NCI-H510A treated with DMSO at 0.1 percent for 48 hours (cell line): ENCODE data around the gene SOX5.

Experiments
- DNase-seq: peaks from one replicate; lab custom pipeline; 2025; lab: John Stamatoyannopoulos, UW

The SOX5 gene

DNA sequence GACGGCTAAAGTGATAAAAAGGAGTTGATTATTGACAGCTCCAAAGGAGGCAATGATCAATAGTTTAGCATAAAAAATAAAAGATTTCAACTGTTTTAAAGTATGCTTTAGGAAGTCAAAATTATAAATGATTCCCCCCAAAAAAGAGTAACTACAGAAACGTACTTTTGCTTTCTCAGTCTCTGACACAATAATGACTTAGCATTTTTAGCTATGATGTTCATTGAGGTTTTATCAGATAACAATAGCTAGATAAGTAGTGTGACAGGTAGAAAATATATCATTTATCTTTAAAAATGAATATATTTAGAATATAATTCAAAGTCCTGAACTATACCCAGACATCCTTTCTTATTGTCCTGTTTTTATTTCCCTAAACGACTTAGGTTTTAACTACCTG lies 352.9 kb downstream of the SOX5 start:
- no peak for DNase-seq

DNA sequence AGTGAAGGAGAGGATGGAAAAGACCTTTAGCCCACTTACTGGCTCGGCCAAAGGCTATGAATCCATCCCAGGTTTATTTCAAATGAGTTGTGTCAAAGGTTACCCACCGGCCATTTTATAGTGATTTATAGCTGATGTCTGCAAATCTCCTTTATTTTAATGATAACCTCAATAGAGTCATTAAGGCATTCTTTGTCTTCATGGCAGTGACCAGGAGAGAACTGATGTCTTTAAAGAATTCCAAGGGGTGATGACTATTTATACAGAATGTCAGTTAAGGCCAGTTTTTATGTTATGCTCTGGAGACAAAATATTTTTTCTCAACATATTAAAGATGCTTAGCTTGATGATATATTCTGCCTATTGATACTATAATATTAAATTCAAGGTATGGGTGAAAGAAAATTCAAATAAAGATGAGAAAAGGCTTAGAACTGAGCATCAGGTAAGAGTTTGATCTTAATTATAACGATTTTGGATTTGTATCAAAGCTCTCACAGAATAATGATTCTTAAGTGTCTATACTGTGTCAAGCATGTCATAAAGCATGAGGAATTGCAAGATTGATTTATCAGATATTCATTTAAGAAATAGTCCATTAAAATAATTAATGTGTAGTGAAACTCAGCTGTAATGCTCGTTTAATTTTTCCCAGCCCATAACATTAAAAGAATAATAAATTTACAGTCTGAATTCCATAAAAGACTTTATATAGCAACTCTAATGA lies 361.5 kb downstream of the SOX5 start:
- DNase-seq: no peak

DNA sequence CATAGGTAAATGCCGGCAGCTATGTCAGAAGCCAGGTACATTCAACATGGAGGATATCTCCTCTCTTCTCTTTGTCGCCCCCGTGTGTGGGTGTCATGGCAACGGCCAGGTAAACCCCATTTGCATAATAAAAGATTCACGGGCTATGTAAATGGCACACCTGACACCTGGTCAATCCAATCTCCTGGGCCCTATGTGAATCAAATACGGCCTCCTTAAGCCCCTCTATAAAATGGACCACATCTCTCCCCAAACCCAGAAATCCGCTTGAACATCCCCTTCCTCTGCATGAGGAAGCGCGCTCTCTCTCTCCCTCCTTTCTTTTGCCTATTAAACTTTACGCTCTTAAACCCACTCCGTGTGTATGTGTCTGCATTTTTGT lies 363.7 kb downstream of the SOX5 start:
- DNase-seq: no peak

DNA sequence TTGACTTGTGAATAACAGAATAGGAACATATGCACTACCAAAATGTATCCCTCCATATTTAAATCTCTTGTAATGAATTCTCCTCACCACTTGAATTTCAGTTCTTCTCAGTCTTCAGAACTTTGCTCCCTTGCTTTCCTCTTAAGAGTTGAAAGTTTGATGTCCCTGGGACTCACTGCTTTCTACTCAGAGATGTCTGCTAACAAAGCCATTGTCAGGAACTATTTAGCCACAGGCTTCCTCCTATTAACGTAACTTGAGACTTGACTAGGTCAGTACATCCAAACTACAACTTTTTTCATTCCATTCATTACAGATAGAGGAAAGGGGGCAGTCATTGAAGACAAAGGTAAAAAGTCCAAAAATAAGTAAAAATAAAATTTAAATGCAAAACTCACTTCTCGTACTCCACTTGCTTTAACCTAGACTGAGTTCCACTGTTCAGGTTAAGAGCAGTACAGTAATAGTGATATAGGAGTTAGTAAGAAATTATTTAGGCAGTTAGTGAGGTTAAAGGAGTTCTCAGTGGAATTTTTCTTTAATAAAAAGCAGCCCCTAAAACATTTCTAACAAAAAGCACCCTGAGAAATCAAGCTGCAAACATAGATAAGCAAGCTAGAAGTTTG lies 364.2 kb downstream of the SOX5 start:
- DNase-seq: no peak

DNA sequence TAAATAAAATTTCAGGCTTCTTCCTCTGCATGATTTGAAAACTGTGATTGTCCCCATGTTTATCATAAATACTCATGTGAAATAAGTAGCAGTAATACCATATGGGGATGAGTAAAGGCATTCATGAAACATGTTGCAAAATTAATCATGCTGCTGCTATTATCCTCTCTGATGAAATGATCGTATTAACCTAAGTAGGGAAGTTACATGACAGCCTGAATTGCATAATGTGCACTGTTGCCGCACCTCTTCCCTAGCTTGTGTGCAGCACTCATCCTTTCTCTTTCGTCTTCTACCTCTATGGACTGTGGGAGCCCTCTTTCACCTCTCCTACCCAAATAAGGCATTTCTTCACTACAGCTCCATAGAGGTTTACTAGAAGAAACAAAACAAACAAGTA lies 367.6 kb downstream of the SOX5 start:
- no peak for DNase-seq

DNA sequence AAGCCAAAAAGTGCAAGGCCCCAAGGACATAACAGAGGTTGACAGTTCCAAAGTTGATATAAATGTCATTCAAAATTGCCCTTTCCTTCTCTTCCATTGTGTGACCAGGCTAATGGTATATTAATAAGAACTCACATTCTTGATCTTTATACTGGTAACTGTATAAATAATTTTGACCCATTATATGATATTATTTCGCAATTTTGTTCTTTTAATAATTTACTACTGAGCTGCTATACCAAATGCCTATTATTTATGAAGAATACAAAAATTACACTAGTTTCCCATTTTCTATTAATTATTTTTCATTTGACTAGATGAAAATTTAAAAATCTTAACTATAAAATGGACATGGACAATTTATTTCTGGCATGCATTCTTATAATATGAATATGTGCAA lies 370.2 kb downstream of the SOX5 start:
- DNase-seq: no peak

DNA sequence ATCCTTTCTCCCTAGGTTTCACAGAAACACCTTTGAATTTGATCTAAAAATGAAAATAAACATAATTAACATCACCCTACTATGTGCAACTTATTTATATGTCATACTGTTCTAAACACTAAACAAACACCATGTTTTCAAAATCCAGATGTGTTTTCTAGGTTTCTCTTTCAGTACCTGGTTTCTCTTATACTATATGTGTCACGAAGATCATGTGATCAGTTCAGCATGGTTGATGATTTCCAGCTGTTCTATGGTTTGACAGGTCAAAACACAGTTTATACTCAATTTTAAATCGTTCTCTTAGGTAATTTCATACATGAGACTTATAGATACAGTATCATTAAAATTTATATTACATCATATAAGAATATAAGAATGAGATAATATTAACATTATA lies 373.1 kb downstream of the SOX5 start:
- DNase-seq: no peak

DNA sequence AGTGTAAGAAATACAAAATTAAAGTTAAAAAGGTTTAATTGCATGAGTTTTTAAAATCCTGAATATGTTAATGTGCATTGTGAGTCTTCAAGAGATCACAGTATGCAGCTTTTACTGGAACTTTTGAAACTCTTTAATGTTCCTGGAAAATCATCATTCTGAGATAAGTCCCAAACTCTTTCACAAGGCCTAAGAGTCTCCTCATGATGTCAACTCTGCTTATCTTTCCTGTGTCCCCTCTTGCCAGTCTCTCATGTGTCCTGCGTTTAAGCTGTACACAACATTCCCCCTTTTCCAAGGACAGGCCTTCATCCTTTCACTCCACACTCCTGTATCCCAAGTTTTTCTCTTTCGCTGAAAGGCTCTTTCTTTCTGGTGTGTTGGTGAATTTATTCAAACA lies 380.1 kb downstream of the SOX5 start:
- DNase-seq: no peak

DNA sequence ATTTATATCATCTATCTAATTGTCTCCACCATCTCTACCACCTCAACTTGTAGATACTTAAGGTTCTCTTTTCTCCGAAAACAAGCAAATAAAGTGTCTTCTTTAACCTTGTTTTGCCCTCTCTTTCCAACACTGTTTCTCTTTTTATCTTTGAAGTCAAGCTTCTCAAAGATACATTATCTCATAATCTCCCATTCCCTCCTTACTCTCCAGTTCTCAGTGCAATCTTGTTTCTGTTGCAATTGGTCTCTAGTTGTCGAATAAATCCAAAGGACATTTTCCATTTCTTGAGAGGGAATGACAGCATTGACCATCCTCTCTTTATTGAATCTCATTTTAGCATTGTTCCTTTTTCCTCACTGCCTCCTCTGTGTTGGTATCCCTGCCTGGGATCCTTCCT lies 383.3 kb downstream of the SOX5 start:
- no peak for DNase-seq

DNA sequence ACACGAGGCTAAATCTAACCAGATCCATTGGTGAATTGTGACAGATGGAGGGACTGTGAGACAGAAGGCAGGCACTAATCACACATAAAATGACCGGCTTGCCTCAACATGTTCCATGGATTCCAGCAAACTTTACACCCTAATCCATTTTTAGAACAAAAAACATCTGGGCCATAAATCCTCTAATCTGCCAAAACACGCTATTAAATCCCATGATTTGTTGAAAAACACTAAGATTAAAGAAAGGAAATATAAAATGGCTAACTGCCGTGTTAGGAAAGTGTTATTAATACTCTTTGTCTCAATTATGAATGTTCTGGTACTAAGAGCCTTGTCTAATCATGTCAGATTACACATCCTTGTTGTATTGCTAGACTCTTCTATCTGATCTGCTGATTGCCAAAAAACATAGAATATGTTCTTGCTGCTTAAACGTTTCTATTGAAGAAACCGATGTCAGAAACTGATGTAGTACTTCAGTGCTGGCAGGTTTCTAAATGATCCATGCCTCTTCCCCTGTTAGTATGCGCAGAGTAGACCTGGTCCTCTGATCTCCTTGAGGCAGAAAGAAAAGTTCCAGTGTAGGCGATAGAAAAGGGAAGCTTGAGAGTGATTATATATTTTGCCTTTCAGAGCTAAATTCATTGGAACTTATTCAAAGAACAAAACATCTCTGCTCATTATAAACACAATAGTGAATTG lies 384.9 kb downstream of the SOX5 start:
- no peak for DNase-seq

DNA sequence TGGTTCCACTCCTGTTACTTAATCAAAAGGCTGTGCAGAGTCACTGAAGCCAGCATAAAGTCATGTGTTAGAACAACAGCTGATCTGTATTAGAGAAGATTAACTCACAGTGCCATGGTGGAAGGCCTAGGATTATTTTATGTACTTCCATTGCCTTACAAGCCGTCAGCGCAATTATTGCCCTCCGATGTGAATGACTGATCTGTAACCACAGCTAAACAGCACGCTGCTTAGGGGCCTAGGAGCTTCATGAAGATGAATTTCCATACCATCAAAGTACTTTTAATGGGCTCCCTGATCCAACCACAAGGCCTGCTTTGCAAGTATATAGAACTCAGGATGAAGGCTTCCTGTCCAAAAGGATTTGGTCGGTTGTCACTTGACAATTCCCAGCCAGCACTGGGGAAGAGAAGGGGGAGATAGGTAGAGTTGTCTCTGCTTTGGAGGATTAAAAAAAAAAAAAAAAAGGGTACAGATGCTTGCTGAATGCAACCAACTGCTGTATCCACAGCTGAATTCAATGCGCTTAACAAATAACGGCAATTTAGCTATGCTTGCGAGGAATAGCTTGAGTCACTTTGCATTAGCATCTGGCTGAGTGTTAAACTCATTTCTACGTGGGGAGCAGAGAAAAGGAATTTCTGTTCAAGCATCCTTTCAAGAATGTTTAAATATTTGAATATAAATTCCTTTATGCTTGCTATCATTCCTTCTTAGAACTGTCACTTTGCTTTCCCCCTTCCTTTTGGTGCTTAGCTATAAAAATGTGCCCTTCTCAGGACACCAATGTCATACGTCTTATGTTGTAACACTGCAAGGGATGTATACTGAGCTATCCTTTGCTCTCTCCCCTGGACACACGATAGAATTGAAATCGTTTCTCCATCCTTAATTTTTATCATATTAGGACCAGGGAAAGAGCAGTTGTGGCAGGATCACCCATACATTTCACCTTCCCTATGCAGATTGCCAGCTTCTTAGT lies 387.8 kb downstream of the SOX5 start:
- no peak for DNase-seq

DNA sequence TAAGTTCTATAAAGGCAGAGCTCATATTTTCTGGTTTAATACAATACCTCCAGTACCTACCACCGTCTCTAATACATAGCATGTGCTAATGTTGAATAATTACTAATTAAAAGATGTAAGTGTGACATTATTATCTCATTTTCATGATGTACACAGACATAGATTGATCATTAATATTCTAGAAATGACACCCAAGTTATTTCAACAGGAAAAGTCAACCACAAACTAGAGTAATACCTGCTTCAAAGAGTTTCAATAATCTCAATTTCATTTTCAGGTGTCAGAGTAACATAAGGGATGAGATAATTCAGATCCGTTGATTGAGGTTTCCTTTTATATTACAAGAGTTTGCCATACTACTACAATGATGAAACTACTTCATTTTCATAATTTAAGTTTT lies 388.9 kb downstream of the SOX5 start:
- no peak for DNase-seq

DNA sequence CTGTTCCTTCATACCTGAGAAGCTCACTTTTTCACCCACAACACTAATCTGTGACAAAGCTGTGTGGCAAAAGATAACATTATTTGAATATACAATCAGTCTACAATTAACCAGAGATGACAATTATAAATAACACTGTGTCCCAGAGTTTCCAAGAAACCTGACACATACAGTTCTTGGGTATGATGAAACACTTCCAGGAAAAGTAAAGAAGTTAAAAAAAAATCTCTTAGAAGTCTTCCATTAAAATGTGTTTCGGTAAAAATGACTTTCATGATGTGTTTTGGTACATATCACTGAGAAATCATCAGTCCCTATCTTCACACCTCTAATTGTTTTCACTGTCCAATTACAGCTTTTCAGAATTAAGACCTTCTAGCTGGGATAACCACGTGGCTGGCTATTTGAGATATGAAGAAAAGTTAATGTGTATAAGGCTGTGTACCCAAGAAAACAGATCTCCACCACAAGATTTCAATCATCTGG lies 390.2 kb downstream of the SOX5 start:
- no peak for DNase-seq

DNA sequence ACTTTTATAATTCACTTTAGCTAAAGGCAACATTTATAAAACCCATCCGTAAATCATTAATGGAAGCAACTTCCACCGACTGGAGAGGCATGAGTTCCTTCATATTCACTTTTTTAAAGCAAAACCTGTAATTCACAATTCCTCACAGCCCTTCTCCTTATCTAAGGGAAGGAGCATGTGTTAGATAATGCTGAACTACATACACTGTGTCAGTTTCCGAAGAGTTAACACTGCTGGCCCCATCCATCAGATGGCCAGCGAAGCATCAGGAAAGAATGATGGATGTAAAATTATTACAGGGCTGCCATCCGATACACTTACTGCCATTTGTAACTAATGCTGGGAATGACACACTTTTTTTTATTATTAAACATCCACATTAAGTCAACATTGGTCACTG lies 392.8 kb downstream of the SOX5 start:
- no peak for DNase-seq

DNA sequence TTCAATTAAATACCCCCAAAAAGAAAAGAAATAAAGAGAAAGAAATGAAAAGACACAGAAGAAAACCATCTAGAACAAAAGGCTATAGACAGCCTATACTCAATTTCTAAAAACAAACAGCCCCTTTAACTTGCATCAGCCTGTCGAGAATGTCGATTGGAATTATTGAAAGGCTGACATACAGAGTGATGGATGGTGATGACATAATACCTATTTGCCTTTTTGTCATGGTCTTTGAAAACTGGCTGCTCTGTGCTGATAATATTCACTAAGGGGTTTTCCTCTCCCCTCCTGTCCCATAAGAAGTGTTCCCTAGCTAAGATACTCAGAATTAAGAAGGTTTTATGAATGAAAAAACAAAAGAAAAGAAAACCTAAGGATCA lies 393.7 kb downstream of the SOX5 start:
- no peak for DNase-seq

DNA sequence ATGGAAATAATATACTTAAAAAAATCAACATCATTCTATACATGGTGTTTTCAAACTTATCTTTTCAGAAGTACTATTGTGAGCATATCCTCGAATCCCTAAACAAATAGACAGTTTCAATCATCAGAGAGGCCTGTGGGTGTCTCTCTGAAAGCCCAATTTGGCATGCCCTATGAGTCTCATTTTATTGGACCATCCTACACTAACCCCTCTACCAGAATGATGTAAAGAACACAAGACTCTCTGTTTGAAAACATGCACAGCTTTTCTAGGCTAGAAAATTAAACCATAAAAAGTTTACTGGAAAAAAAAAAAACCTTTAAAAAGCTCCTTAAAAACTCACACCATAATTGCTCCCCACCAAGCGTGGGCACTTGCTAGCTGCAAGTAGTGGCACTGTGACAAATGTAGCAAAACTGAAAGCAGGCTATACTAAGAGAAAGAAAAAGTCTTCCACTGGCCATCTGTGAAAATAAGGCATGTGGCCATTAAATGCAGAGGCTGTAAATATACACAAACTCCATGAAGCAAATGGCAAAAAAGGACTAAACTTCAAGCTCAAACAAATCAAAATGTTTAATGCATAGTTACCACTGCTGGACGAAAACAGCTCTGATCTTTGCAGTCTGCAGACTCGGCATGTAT lies 394.2 kb downstream of the SOX5 start:
- DNase-seq: no peak

DNA sequence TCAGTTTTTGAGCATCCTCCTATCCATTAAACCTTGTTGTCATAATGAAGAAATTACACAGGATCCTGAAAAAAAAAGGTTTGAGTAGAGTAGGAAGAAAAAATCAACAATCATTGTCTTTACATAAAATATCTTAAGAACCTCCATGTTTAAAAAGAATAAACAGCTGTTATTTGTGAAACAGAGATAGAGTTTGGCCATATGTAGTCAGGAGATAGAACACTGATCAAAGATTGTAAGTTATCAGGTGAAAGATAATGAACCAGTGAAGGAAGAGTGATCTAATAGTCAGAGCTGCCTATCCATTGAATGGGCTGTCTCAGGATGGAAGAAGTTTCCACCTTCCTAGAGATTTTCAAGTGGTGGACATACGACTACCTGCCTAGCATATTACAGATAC lies 397.1 kb downstream of the SOX5 start:
- DNase-seq: no peak

DNA sequence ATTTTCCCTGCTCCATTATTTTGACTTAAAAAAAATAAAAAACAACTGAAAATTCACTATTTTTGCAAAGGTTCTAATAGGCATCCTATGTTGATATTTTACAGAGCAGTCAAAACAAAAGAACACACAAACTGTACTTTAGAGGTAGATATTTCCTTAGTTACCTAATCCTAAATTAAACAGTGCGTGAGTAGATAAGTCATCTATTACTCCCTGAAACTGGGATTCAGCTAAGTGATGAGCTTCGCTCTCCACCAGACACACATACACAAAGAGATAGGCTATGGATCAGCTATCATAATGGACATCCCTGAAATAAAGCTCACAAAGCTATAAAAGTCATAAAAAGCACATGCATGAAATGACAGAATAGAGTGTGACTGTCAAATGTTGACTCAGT lies 398.7 kb downstream of the SOX5 start:
- DNase-seq: peak; percentile 8

DNA sequence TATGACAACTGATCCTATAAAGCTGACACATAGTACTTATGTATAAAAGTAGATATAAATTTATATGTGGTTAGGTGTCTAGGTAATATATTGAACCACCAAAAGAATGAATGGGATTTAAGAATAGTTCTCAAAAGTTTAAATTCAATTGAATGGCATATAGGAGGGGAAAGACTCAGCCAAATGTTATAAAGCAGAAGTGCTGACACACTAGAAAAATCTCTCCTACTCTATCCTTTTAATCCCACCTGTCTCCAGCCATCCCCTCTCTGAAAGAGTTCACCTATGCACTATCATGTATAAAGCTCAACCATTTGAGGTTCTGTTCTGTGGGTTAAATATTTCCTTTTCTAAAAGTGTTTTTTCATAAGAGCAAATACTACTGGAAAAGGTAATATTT lies 400.7 kb downstream of the SOX5 start:
- DNase-seq: no peak

DNA sequence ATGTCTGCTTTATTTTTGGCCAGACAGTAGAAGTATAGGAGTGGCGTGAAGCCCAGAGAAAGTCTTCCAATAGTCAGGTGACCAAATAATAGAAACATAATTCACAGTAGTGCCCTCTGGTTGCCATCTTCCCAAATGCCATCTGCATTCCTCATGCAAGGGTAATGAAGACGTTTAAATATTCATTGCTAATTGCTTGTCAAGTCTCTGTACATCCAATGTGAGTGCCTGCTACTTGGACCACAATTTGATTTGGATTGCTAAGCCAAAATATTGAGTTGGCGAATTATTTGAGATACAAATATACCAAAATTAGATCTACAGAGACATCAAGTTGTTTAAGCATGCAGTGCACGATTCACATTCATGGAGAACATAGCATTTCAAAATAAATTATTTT lies 402.7 kb downstream of the SOX5 start:
- DNase-seq: no peak

DNA sequence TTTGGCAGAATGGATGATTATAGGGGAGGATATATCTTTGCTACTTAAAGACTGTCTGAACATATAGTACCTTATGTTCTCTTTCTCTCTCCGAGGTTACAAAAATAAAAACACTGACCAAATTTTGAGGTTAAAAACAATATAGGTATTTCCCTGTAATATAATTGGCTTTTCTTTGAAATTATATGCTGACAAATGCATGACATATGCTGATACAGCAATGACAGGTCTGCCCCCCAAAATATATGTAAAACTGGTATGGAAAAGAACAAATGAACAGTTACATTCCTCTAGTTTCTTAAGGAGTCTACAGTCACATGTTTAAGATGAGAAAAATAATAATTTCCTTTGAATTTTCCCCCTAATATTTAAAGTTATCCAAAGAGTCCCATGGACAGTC lies 405.7 kb downstream of the SOX5 start:
- DNase-seq: no peak

DNA sequence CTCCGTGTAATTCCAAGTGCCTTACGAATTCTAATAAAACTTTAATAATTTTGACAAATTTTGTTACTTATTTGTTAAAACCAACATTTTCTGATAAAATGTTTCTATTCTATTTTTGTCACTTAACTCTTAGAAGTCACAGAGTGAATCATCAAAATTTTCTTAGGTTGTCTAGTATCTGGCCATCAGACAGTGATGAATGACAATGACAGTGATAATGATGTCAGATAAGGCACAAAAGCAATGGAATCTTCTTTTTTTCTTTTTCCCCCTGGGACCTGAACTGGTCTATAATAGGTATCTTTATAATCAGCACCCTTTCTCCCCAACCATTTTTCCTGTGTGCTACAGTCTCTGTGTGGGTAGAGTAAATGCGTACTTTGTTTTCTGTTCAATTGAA lies 407.3 kb downstream of the SOX5 start:
- DNase-seq: no peak
